NAMALWA (cell line): ENCODE measurements around the gene PGM2L1.

Experiments used
- DNase-seq: peaks from one replicate; pipeline ENCODE4 v3.0.0-alpha.2; 2015; ENCODE audit warnings: low spot score

PGM2L1 gene

GRCh38 chr11:74299015-74299414 is 99.2 kb downstream of the PGM2L1 start:
- DNase-seq, result no peak

- DNase-seq, result no peak
Observed at GRCh38 chr11:74297484-74297883, 100.7 kb downstream of the PGM2L1 start.

- DNase-seq, result no peak
Observed at GRCh38 chr11:74288911-74289310, 109.3 kb downstream of the PGM2L1 start.

- no peak for DNase-seq
Observed at GRCh38 chr11:74288161-74288560, 110.1 kb downstream of the PGM2L1 start.

- DNase-seq, result no peak
Observed at GRCh38 chr11:74284466-74284865, 113.8 kb downstream of the PGM2L1 start.

GRCh38 chr11:74283580-74284180 is 114.6 kb downstream of the PGM2L1 start:
- DNase-seq, result no peak

GRCh38 chr11:74282914-74283371 is 115.3 kb downstream of the PGM2L1 start:
- no peak for DNase-seq

- DNase-seq, result no peak
Observed at GRCh38 chr11:74282421-74282820, 115.8 kb downstream of the PGM2L1 start.

- DNase-seq, result no peak
Observed at GRCh38 chr11:74280494-74280893, 117.7 kb downstream of the PGM2L1 start.
